ENCODE results near the gene IFT27. TPM values are rescaled to one million over a fixed set of nuclear protein-coding genes. Genes with fewer than 3 reads are reported as not detected.

The IFT27 gene
- polyA plus RNA-seq, 1 donor (not counting 4 experiments of a cell fraction or from before 2014, with no cell fraction given), result 18.5 TPM

- Histone ChIP-seq H3K9me1 (ENCODE audit: control insufficient read depth, extremely low read depth, insufficient read depth, low read length) (peaks cover 4% of the 10 kb centered on the region), H3K4me3 (ENCODE audit: control insufficient read depth in 2 of 3, extremely low read depth in 1 of 3, insufficient read depth in 2 of 3, low read depth in 1 of 3, low read length in 3 of 3) (no peak overlapping the region), H2AFZ (ENCODE audit: control insufficient read depth, low read length) (no peak overlapping the region), H3K27me3 (ENCODE audit: control insufficient read depth, extremely low read depth, insufficient read depth, low read length) (no peaks in the 10 kb centered on the region), H3K4me2 (ENCODE audit: control insufficient read depth, extremely low read depth, insufficient read depth, low read depth, low read length) (no peak overlapping the region), H3K9ac (ENCODE audit: control insufficient read depth, extremely low read depth, insufficient read depth, low read length) (no peak overlapping the region), H4K20me1 (ENCODE audit: control insufficient read depth, extremely low read depth, insufficient read depth, low read length) (no peaks in the 10 kb centered on the region), H3K79me2 (ENCODE audit: control insufficient read depth, insufficient read depth, low read length) (peaks cover 4% of the 10 kb centered on the region), H3K4me1 (ENCODE audit: control insufficient read depth, extremely low read depth, insufficient read depth, low read length) (peaks cover 7% of the 10 kb centered on the region), H3K9me3 (ENCODE audit: control insufficient read depth, low read depth, low read length) (no peaks in the 10 kb centered on the region), H3K36me3 (ENCODE audit: control insufficient read depth in 2 of 2, extremely low read depth in 1 of 2, insufficient read depth in 2 of 2, low read length in 2 of 2) (no peaks in the 10 kb centered on the region), H3K27ac (ENCODE audit: control insufficient read depth, insufficient read depth, low read length) (no peak overlapping the region)
- TF ChIP-seq CTCF (optimal IDR thresholded peaks at IDR 0.05 in 1 of 3, IDR thresholded peaks at IDR 0.05 in 1 of 3, conservative IDR thresholded peaks at IDR 0.05 in 1 of 3; ENCODE audit: extremely low read depth in 1 of 3, insufficient read depth in 2 of 3, low read length in 3 of 3) (no peak), EZH2 (IDR thresholded peaks at IDR 0.05; ENCODE audit: low read length) (no peak)
- FAIRE-seq (no peak), DNase-seq (ENCODE audit: low read depth, low spot score) (no peak)
- dilution Hi-C loops (cut with MboI; ENCODE audit: extremely low pct_ligation_motif_present, low sequenced_read_pairs), result loop anchor here (10.0 kb wide), 1 partner anchor 64 kb away; no protein-coding TSS in a partner anchor
Measured at GRCh38 chr22:36770513-36771231, 5.2 kb downstream of the IFT27 start.

GRCh38 chr22:36769541-36770512, 6.1 kb downstream of the IFT27 start:
- no peak overlapping the region for H2AFZ ChIP-seq (ENCODE audit: control insufficient read depth, low read length)
- dilution Hi-C loops (cut with MboI; ENCODE audit: extremely low pct_ligation_motif_present, low sequenced_read_pairs), result loop anchor here (10.0 kb wide), 1 partner anchor 65 kb away; no protein-coding TSS in a partner anchor
- H4K20me1 ChIP-seq (ENCODE audit: control insufficient read depth, extremely low read depth, insufficient read depth, low read length), result no peaks in the 10 kb centered on the region
- no peaks in the 10 kb centered on the region for H3K27me3 ChIP-seq (ENCODE audit: control insufficient read depth, extremely low read depth, insufficient read depth, low read length)
- no peaks in the 10 kb centered on the region for H3K9me3 ChIP-seq (ENCODE audit: control insufficient read depth, low read depth, low read length)
- H3K4me3 ChIP-seq (ENCODE audit: control insufficient read depth in 2 of 3, extremely low read depth in 1 of 3, insufficient read depth in 2 of 3, low read depth in 1 of 3, low read length in 3 of 3), result no peak overlapping the region
- H3K4me1 ChIP-seq (ENCODE audit: control insufficient read depth, extremely low read depth, insufficient read depth, low read length), result peaks cover under 1% of the 10 kb centered on the region
- DNase-seq (ENCODE audit: low read depth, low spot score) (no peak), FAIRE-seq (no peak)
- H3K27ac ChIP-seq (ENCODE audit: control insufficient read depth, insufficient read depth, low read length), result no peak overlapping the region
- no peaks in the 10 kb centered on the region for H3K36me3 ChIP-seq (ENCODE audit: control insufficient read depth in 2 of 2, extremely low read depth in 1 of 2, insufficient read depth in 2 of 2, low read length in 2 of 2)
- H3K4me2 ChIP-seq (ENCODE audit: control insufficient read depth, extremely low read depth, insufficient read depth, low read depth, low read length), result no peak overlapping the region
- no peak overlapping the region for H3K9ac ChIP-seq (ENCODE audit: control insufficient read depth, extremely low read depth, insufficient read depth, low read length)
- H3K79me2 ChIP-seq (ENCODE audit: control insufficient read depth, insufficient read depth, low read length), result no peaks in the 10 kb centered on the region
- H3K9me1 ChIP-seq (ENCODE audit: control insufficient read depth, extremely low read depth, insufficient read depth, low read length), result no peaks in the 10 kb centered on the region
- TF ChIP-seq CTCF (optimal IDR thresholded peaks at IDR 0.05 in 1 of 3, IDR thresholded peaks at IDR 0.05 in 1 of 3, conservative IDR thresholded peaks at IDR 0.05 in 1 of 3; ENCODE audit: extremely low read depth in 1 of 3, insufficient read depth in 2 of 3, low read length in 3 of 3), result no peak
- TF ChIP-seq EZH2 (IDR thresholded peaks at IDR 0.05; ENCODE audit: low read length), result no peak
